Measurements from ENCODE around the gene ASPN. TPM values are rescaled to one million over a fixed set of nuclear protein-coding genes. Genes with fewer than 3 reads are reported as not detected.

The ASPN gene
- total and polyA plus RNA-seq, 2 of the 13 experiments (the other 11 are each of a cell fraction or from before 2014, with no cell fraction given) = not detected

- Histone ChIP-seq H3K4me1 (ENCODE audit: insufficient read depth, low read length) (0 out of 2 replicates have a peak, but pooled peaks cover 2% of the 10 kb centered on the region), H3K36me3 (replicated peaks in 1 of 2; ENCODE audit: control insufficient read depth in 1 of 2, insufficient read depth in 2 of 2, low read length in 2 of 2) (no peaks in the 10 kb centered on the region), H3K9me3 (ENCODE audit: low read length) (no peaks in the 10 kb centered on the region), H2AFZ (ENCODE audit: low read length) (no peak overlapping the region), H4K20me1 (ENCODE audit: insufficient read depth, low read length) (no peaks in the 10 kb centered on the region), H3K9ac (ENCODE audit: insufficient read depth, low read depth, low read length) (no peak overlapping the region), H3K4me2 (ENCODE audit: low read depth, low read length) (no peak overlapping the region), H3K27ac (ENCODE audit: extremely low read length, insufficient read depth, low read length) (no peak overlapping the region), H3K4me3 (replicated peaks in 1 of 3; ENCODE audit: insufficient read depth in 1 of 3, low read depth in 2 of 3, low read length in 3 of 3) (no peak overlapping the region), H3K27me3 (ENCODE audit: control insufficient read depth in 1 of 2, insufficient read depth in 2 of 2, low read length in 2 of 2) (no peaks in the 10 kb centered on the region), H3K79me2 (ENCODE audit: insufficient read depth, low read length) (no peaks in the 10 kb centered on the region)
- POLR2A ChIA-PET = no interaction called here
- intact Hi-C loops (cut with micrococcal nuclease; ENCODE audit: unreplicated experiment) = no loop called here
- no TSS peak for BruUV-seq (replicated peaks)
- no peak for TF ChIP-seq MAF1 (CRISPR knock-in tag; IDR thresholded peaks at IDR 0.05; ENCODE audit: borderline replicate concordance)
- TF ChIP-seq IKZF4 (CRISPR knock-in tag; IDR thresholded peaks at IDR 0.05; ENCODE audit: borderline replicate concordance, low read depth, not compliant biosample characterization) = no peak
- TF ChIP-seq PTBP1 (IDR thresholded peaks at IDR 0.05; ENCODE audit: low read depth, low read length, poor library complexity, severe bottlenecking) = no peak
- TF ChIP-seq CERS6 (CRISPR knock-in tag; IDR thresholded peaks at IDR 0.05) = no peak
- no peak for TF ChIP-seq NRL (CRISPR knock-in tag; IDR thresholded peaks at IDR 0.05; ENCODE audit: borderline replicate concordance)
- no peak for TF ChIP-seq SRSF1 (optimal IDR thresholded peaks at IDR 0.05; ENCODE audit: low read depth, low read length)
- no peak for TF ChIP-seq ZC3H13 (CRISPR knock-in tag; IDR thresholded peaks at IDR 0.05)
- no peak for TF ChIP-seq YY1 (IDR thresholded peaks at IDR 0.05; ENCODE audit: insufficient read depth, insufficient replicate concordance, low read depth, low read length)
- no peak for TF ChIP-seq MTERF4 (CRISPR knock-in tag; IDR thresholded peaks at IDR 0.05)
- TF ChIP-seq MEIS1 (CRISPR knock-in tag; IDR thresholded peaks at IDR 0.05; ENCODE audit: borderline replicate concordance) = no peak
- no peak for TF ChIP-seq KLF12 (CRISPR knock-in tag; IDR thresholded peaks at IDR 0.05; ENCODE audit: borderline replicate concordance)
- TF ChIP-seq ZC3H4 (CRISPR knock-in tag; IDR thresholded peaks at IDR 0.05; ENCODE audit: borderline replicate concordance) = no peak
- TF ChIP-seq HMG20B (CRISPR knock-in tag; conservative IDR thresholded peaks at IDR 0.05) = no peak
- no peak for TF ChIP-seq NFKBIZ (CRISPR knock-in tag; IDR thresholded peaks at IDR 0.05)
- no peak for TF ChIP-seq ZNF569 (CRISPR knock-in tag; IDR thresholded peaks at IDR 0.05; ENCODE audit: borderline replicate concordance)
- TF ChIP-seq JUND (CRISPR knock-in tag; IDR thresholded peaks at IDR 0.05) = no peak
- no peak for TF ChIP-seq TGIF2 (CRISPR knock-in tag; IDR thresholded peaks at IDR 0.05)
- no peak for TF ChIP-seq MED8 (CRISPR knock-in tag; IDR thresholded peaks at IDR 0.05; ENCODE audit: insufficient replicate concordance)
- no peak for TF ChIP-seq DR1 (CRISPR knock-in tag; IDR thresholded peaks at IDR 0.05)
- TF ChIP-seq ZNF563 (CRISPR knock-in tag; IDR thresholded peaks at IDR 0.05) = no peak
- CTCF ChIA-PET (ENCODE audit: low intra/inter-chr PET ratio, low total read pairs) = no interaction called here
- DNase-seq (ENCODE audit: low spot score) (no peak), ATAC-seq (no peak), FAIRE-seq (no peak)
- WGBS (ENCODE audit: low lambda C conversion rate) = 95% methylated on average over 1 of the region's 1 CpG
- in situ Hi-C loops (cut with HindIII; ENCODE audit: extremely low pct_ligation_motif_present, low pct_unique_long_range_greater_than_20kb) = no loop called here
Observed at GRCh38 chr9:92528522-92528849, 46.2 kb upstream of the ASPN start.

Data from HepG2 (cell line).